Left renal cortex interstitium (tissue), 4 donors: Measurements from ENCODE around the gene DCTN2. TPM values are rescaled to one million over a fixed set of nuclear protein-coding genes. Genes with fewer than 3 reads are reported as not detected.
"Not testable (repeated sequence)": the region's sequence is repeated elsewhere in the genome, so short reads cannot be mapped to it uniquely, and the experiment has no call there.

ENCODE experiments used
- DNase-seq, 4 donors: peaks; one replicate each; pipeline ENCODE4 v3.0.0-alpha.2; 2013; ENCODE audit warnings: low read depth in 4 of 4, low spot score in 2 of 4, missing footprints in 1 of 4
- polyA plus RNA-seq, 4 donors: library from polyadenylated mRNA; unstranded; fragments of 120-200 nt; gene quantifications; one replicate each; pipeline ENCODE4 v1.2.1, GENCODE V29; 2013; ENCODE audit not compliant: insufficient read length in 4 of 4

DCTN2 gene
- 100 to 1,000 TPM; 160 to 179 (median 169) TPM for polyA plus RNA-seq

DNA sequence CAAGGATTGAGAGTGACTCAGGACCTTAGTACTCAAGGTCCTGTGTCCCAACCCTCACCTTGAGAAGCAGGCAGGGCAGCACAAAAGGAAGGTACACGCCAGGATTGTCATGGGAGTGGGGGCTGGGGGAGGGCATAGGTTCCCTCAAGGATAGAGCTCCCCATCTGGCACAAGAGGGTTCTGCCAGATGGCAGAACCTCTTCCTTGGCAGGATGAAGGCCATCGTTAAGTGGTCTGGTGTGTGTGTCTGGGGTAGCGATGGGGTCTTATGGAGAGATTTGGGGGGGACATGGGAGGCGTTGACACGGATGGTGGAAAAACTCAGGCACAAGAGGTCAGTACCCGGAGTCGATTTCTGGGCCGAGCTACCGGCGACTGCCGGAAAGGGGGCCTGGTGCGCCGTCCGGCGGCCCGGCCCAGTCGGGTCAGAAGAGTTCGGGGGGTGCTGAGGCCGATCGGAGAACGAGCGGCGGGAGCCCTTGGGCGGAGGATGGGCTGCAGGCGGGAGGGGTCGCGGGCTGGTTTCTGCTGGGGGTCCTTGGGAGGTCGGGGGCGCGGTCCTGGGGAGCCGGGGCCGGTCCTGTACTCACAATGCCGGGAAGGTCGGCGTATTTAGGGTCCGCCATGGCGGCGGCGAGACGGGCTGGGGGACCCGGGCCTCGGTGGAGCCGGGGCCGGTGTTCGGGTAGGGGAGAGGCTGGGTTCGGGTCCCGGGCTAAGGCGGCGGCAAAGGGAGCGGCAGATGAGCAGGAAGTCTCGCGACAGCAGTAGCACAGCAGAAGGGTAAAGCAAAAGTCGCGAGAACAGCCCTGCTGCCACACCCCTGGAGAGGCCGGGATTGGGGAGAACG lies at the start of gene DCTN2:
Gene DCTN2, minus strand, starts transcription at position 755 of the 850 bp plus-strand sequence. Its CDS starts 129 bp downstream, at position 626.
- DNase-seq, result peak; percentile 82 to 95 (median 85)

GRCh38 chr12:57593187-57593586 lies 46.2 kb upstream of the DCTN2 start:
- no peak for DNase-seq

DNA sequence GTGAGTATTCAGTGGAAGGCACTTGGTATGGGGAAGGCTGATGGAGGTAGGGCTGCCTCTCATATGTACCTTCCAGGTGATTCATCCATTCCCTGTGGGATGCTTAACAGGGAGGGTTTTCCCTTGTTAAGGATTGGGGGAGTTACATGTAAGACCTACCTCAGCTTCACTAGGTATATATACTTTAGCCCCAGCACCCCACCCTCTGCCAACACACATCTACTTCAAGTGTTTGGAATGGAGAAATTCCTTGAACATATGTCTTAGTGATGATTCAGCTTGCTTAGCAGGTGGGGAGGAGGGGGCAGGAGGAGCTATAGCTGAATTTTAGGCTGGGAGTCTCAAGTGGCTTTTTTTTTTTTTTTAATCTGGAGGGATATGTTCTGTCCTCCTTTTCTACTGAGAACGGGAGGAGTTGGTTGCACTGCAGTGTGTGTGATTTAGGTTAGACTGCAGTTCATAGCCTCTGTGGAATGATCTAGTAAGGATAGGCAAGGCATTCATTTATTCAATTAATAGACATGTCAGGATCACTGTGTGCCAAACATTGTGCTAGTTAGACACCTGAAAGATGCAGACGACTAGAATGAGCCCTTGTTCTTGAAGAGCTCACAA lies 45.7 kb upstream of the DCTN2 start:
- DNase-seq, result no peak

DNA sequence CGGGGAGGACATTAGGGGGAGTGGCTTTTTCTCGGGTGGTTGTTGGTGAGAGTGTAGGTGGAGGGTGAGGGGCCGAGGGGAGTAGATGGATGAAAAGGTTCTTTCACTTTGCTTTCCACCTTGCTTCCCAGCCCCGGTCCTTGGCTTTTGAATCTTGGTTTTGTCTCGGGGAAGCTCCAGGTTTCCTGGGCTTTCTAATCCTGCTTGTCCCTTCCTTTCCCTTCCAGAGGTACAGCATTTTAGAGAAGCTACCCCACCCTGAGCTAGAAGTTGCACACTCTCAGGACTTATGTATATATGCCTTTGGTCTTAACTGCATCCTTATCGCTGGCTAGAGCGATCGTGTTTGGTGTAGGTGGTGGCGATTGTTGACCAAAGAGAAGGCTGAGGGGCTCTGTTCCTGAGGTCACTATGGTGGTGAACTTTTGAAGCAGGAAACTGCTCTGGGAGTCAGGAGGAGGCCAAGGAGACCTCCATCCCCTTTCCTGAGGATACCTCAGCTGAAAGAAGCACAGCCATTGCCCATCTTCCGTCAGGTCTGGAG lies 44.9 kb upstream of the DCTN2 start:
- DNase-seq, result no peak

DNA sequence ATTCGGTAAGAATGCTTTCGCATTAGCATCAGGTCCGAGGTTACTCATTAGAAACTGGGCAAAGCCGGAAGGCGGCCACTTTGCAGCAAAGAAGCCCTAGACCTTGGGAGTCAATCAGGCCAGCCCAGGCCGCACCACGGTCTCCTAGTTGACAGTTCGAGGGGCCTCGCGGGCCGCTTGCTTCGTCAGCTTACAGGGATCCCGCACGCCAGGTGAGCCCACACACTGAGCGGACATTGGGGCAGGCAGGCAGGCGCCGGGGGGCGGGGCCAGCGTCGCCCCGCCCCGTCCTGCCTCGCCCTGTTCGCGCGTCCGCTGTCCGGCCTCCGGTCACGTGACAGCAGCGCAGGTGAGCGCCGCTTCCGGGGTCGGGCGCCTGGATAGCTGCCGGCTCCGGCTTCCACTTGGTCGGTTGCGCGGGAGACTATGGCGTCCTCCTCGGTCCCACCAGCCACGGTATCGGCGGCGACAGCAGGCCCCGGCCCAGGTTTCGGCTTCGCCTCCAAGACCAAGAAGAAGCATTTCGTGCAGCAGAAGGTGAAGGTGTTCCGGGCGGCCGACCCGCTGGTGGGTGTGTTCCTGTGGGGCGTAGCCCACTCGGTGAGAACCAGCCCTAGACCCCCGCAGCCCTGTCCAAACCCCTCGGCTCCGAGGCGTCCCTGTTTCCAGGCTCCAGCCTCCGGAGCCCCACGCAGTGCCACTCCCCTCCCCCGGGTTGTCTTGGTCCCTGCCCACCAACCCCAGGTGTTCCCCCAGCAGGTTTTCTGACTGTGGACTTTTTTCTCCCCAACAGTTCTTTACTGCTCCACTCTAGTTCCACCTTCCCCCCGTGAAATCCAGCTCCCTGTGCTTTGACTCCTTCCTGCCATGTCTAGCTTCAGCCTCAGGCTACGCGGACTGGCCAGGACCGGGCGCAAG lies 44.1 kb upstream of the DCTN2 start, which contains the start of gene PIP4K2C:
Gene PIP4K2C, plus strand, starts transcription at position 329 of the 918 bp plus-strand sequence. Its CDS starts 98 bp downstream, at position 427.
- DNase-seq, result peak in 2 of 4 donors; percentile 65 to 68

GRCh38 chr12:57590479-57590863 lies 43.5 kb upstream of the DCTN2 start:
- no peak for DNase-seq

GRCh38 chr12:57588951-57589610 lies 42.1 kb upstream of the DCTN2 start:
- not testable (repeated sequence) for DNase-seq

DNA sequence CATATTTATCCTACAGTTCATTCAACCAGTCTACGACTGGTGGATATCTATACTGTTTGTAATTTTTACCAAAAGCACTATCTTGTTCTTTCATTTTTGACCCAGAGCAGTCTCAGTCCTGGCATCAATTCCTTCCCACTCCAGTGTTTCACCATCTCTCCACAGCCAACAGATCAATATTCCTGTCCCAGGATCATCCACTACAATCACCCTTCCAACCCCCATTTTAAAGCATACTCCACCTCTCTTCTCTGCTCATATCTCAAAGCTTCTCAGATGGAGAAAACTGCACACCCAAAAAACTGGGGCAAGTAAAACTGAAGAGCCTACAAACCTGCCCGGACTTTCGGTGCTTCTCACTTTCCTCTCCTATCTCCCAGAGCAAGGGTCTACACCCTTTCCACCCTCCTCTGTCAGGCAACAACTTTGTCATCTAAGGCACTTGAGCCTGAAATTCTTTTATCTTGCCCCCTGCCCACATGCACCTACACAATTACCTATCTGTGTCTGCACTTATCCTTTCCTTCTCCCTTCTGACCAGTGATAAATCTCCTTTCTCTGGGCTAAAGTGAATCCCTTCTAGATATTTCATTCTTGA lies 39.9 kb upstream of the DCTN2 start:
- no peak for DNase-seq

DNA sequence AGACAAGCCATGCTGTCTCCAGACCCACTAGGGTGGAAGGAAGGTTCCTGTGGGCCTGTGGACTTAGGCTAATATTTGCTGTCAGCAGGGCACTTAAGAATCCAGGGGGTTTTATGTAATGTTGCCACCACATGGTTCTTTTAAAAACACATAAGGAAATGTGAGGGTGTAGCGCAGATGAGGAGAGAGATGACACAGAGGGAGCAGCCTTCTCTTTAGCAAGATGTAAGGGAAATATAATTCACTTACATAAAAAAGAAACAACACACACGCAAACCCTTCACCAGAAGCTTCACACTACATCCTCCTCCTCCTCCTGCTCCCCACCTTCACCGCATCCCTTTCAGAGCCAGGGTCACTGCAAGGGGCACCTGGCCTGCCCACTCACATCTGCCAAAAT lies 39.1 kb upstream of the DCTN2 start:
- DNase-seq, result no peak

- no peak for DNase-seq
Observed at GRCh38 chr12:57585156-57585555, 38.2 kb upstream of the DCTN2 start.

- no peak for DNase-seq
Observed at GRCh38 chr12:57584690-57585089, 37.7 kb upstream of the DCTN2 start.

- DNase-seq, result no peak
Observed at GRCh38 chr12:57584050-57584449, 37.1 kb upstream of the DCTN2 start.

GRCh38 chr12:57583008-57583831 lies 36.2 kb upstream of the DCTN2 start:
- peak in 1 of 4 donors; percentile 52 for DNase-seq

- DNase-seq, result no peak
Observed at GRCh38 chr12:57582440-57582839, 35.4 kb upstream of the DCTN2 start.

GRCh38 chr12:57581802-57582201 lies 34.8 kb upstream of the DCTN2 start:
- no peak for DNase-seq

GRCh38 chr12:57580466-57580795 lies 33.4 kb upstream of the DCTN2 start:
- no peak for DNase-seq

DNA sequence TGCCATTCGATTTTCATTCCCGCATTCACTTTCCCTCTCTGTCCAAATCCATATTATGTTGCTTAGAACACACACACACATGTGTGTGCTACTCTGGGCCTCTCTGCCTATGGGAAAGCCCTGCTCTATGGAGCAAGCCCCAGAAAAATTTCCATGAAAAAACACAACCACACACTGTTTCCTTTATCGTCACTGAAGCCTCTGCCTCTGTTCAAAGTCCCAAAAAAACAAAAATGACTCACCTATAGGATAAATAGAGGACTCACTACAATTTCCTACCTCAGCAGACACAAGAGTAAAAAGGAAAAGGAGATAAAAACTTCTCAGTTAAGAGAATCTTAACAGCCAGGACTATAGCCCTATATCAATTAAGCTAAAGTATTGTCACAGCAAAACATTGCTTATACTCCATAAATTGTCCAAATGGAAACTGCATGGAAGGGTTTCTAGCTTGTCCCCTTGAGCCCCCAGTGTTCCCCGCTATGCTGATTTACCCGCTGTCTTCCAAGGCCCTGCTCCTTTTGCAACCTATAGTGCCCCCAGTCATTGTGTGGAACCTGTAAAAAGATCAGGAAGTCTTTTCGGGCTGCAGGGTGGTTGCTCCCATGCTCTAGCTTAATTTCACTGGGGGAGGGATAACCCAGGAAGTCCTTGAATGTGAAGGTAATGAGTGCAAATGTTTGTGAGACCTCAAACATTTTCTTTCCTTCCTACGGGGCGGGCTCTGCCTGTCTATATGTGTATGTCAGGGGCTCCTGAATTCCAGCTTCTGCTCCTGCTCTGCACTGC lies 32.9 kb upstream of the DCTN2 start:
- no peak for DNase-seq

GRCh38 chr12:57579011-57579410 lies 32.0 kb upstream of the DCTN2 start:
- DNase-seq, result no peak
